IMR-90 (cell line): ENCODE data around the gene C16orf86. TPM values are rescaled to one million over a fixed set of nuclear protein-coding genes. Genes with fewer than 3 reads are reported as not detected.
A peak's percentile ranks its signal among the peaks of the same experiment; 100 is the strongest.

Experiments
- ATAC-seq: fragments of 200-7000 bp; cut with Tn5 transposase; 2 replicates; pipeline ENCODE4 v1.9.1; 2020; ENCODE audit warnings: low read depth, mild to moderate bottlenecking, moderate library complexity
- BruUV-seq: library from RNA; stranded (reverse); fragments of 400-500 nt; replicated peaks from 2 replicates; lab custom pipeline; 2021; lab: Mats Ljungman, UMichigan
- CTCF ChIA-PET: fragments of 300-600 bp; formaldehyde crosslinking; extraction: SDS; loops from one replicate; lab custom pipeline; 2021; ENCODE audit warnings: antibody characterized with exemption; lab: Yijun Ruan, JAX
- POLR2A ChIA-PET: fragments of 300-600 bp; sonication (Branson Sonifier 250); formaldehyde crosslinking; loops from one replicate; lab custom pipeline; 2022; ENCODE audit warnings: antibody characterized with exemption; ENCODE audit not compliant: unreplicated experiment; lab: Charles Lee
- DNase-seq: peaks from one replicate; pipeline ENCODE4 v3.0.0; 2013
- H2AFZ ChIP-seq: replicated peaks from 2 replicates; pipeline ENCODE3; 2013; ENCODE audit warnings: low read length, mild to moderate bottlenecking; ENCODE audit not compliant: poor library complexity
- H2AK5ac ChIP-seq: 2 replicates; pipeline ENCODE4 v1.6.1; 2013; ENCODE audit warnings: low read depth, low read length, inconsistent platforms
- H2AK9ac ChIP-seq: replicated peaks from 2 replicates; pipeline ENCODE3; 2013; ENCODE audit warnings: mild to moderate bottlenecking, low read depth, low read length, moderate library complexity; ENCODE audit not compliant: poor library complexity
- H2BK120ac ChIP-seq: 2 replicates; pipeline ENCODE4 v1.6.1; 2013; ENCODE audit warnings: low read depth, low read length, inconsistent platforms
- H2BK15ac ChIP-seq: 3 replicates; pipeline ENCODE4 v1.6.1; 2013; ENCODE audit warnings: low read depth, low read length, inconsistent platforms
- H2BK20ac ChIP-seq: 2 replicates; pipeline ENCODE4 v1.6.1; 2013; ENCODE audit warnings: low read depth, mild to moderate bottlenecking, inconsistent platforms, low read length, moderate library complexity
- H2BK5ac ChIP-seq: 2 replicates; pipeline ENCODE4 v1.6.1; 2013; ENCODE audit warnings: mild to moderate bottlenecking, low read depth, low read length, inconsistent platforms; ENCODE audit not compliant: poor library complexity, severe bottlenecking
- H3K14ac ChIP-seq: replicated peaks from 2 replicates; pipeline ENCODE4 v1.6.1; 2013; ENCODE audit warnings: low read depth, low read length, inconsistent platforms
- H3K18ac ChIP-seq: 2 replicates; pipeline ENCODE4 v1.6.1; 2013; ENCODE audit warnings: low read depth, low read length, control low read depth
- H3K23ac ChIP-seq: 2 replicates; pipeline ENCODE4 v1.6.1; 2013; ENCODE audit warnings: low read depth, low read length, inconsistent platforms
- H3K27ac ChIP-seq: 2 replicates; pipeline ENCODE4 v1.5.1; 2013; ENCODE audit warnings: mild to moderate bottlenecking, control low read depth, low read length; ENCODE audit not compliant: insufficient read depth
- H3K27me3 ChIP-seq: 2 replicates; pipeline ENCODE4 v1.6.1; 2013; ENCODE audit warnings: low read length; ENCODE audit not compliant: control insufficient read depth, insufficient read depth
- H3K36me3 ChIP-seq: 2 replicates; pipeline ENCODE4 v1.6.1; 2013; ENCODE audit warnings: low read length, mixed read lengths; ENCODE audit not compliant: control insufficient read depth, insufficient read depth
- H3K4ac ChIP-seq: 2 replicates; pipeline ENCODE4 v1.6.1; 2013; ENCODE audit warnings: low read depth, low read length, inconsistent platforms
- H3K4me1 ChIP-seq: 2 replicates; pipeline ENCODE4 v1.6.1; 2013; ENCODE audit warnings: low read length, mixed read lengths; ENCODE audit not compliant: control insufficient read depth, insufficient read depth
- H3K4me2 ChIP-seq: 2 replicates; pipeline ENCODE4 v1.6.1; 2013; ENCODE audit warnings: low read depth, mild to moderate bottlenecking, control low read depth, low read length, moderate library complexity
- H3K4me3 ChIP-seq: 2 replicates; pipeline ENCODE4 v1.5.1; 2013; ENCODE audit warnings: low read depth, mild to moderate bottlenecking, control low read depth, low read length, moderate library complexity; ENCODE audit not compliant: insufficient read depth
- H3K56ac ChIP-seq: 2 replicates; pipeline ENCODE4 v1.6.1; 2013; ENCODE audit warnings: low read length, inconsistent platforms; ENCODE audit not compliant: insufficient read depth; ENCODE audit errors: extremely low read depth
- H3K79me1 ChIP-seq, 2 experiments: 2 replicates each; pipeline ENCODE4 v1.6.1; 2013; ENCODE audit warnings: low read length in 2 of 2, inconsistent platforms in 1 of 2, low read depth in 1 of 2
- H3K9ac ChIP-seq: 2 replicates; pipeline ENCODE4 v1.6.1; 2013; ENCODE audit warnings: low read depth, low read length, control low read depth
- H3K9me1 ChIP-seq: 2 replicates; pipeline ENCODE4 v1.6.1; 2013; ENCODE audit warnings: low read length, inconsistent platforms; ENCODE audit not compliant: insufficient read depth
- H3K9me3 ChIP-seq: 2 replicates; pipeline ENCODE4 v1.6.1; 2013; ENCODE audit warnings: low read length; ENCODE audit not compliant: control insufficient read depth, insufficient read depth
- H4K20me1 ChIP-seq: 2 replicates; pipeline ENCODE4 v1.6.1; 2013; ENCODE audit warnings: low read length, inconsistent platforms; ENCODE audit not compliant: insufficient read depth
- H4K5ac ChIP-seq: 2 replicates; pipeline ENCODE4 v1.6.1; 2013; ENCODE audit warnings: mild to moderate bottlenecking, low read depth, low read length, control low read depth
- H4K8ac ChIP-seq, 2 experiments: 2 replicates each; pipeline ENCODE4 v1.6.1; 2013; ENCODE audit warnings: low read depth in 2 of 2, low read length in 2 of 2, control low read depth in 1 of 2, inconsistent platforms in 1 of 2
- H4K91ac ChIP-seq: 2 replicates; pipeline ENCODE4 v1.6.1; 2013; ENCODE audit warnings: low read depth, low read length, inconsistent platforms; ENCODE audit not compliant: insufficient read depth
- SMC3 ChIP-seq: fragments of 150-350 bp; IDR thresholded peaks from 2 replicates; pipeline ENCODE4 v1.6.1; 2016; ENCODE audit warnings: low read depth, mild to moderate bottlenecking, antibody characterized with exemption, low read length, moderate library complexity
- WGBS, 2 experiments: methylation state at CpG; one replicate each; pipeline versions ENCODE4 v1.1.5 to v1.1.7; 2013; ENCODE audit warnings: missing lambda C conversion rate in 2 of 2; ENCODE audit not compliant: insufficient read length in 1 of 2; ENCODE audit errors: extremely low coverage in 2 of 2; 5-methylcytosine and 5-hydroxymethylcytosine counted together
- dilution Hi-C: fragments of 300-500 bp; cut with HindIII; formaldehyde crosslinking; loops from one replicate; pipeline ENCODE4 v1.14.3; 2018; ENCODE audit warnings: low sequenced_read_pairs; ENCODE audit not compliant: unreplicated experiment
- in situ Hi-C: fragments of 300-500 bp; cut with MboI; formaldehyde crosslinking; loops from 3 replicates; pipeline ENCODE4 v1.14.3; 2019; ENCODE audit warnings: low sequenced_read_pairs, inconsistent platforms, mixed read lengths
- intact Hi-C: fragments of 100-400 bp; cut with micrococcal nuclease; formaldehyde crosslinking; loops from 2 replicates; pipeline ENCODE4 v1.10.0; 2022
- polyA plus RNA-seq, 3 experiments: library from polyadenylated mRNA; depleted of rRNA; stranded (reverse); fragments of >200 nt; gene quantifications; 2 replicates each; pipeline ENCODE4 v1.2.3, GENCODE V29; 2012; ENCODE audit warnings: low replicate concordance in 1 of 3
- total RNA-seq: library from RNA; depleted of rRNA; stranded (reverse); fragments of >200 nt; gene quantifications from 2 replicates; pipeline ENCODE4 v1.2.3, GENCODE V29; 2012

The C16orf86 gene
- total and polyA plus RNA-seq, 2 of the 4 experiments (the other 2 are of a cell fraction): 0.54 to 0.70 TPM

GRCh38 chr16:67651847-67652246 is 14.8 kb upstream of the C16orf86 start:
- Histone ChIP-seq H2AK9ac (no peak overlapping the region), H3K14ac (no peak overlapping the region), H3K27me3 (peaks cover 54% of the 10 kb centered on the region), H4K91ac (no peak overlapping the region), H2AK5ac (no peak overlapping the region), H4K20me1 (peaks cover 9% of the 10 kb centered on the region), H3K18ac (no peak overlapping the region), H3K9me3 (no peaks in the 10 kb centered on the region), H2BK120ac (no peak overlapping the region), H3K36me3 (no peaks in the 10 kb centered on the region), H3K4me1 (peaks cover 4% of the 10 kb centered on the region; the same call in 1 of the 2 replicates), H3K79me1 (no peaks in the 10 kb centered on the region), H3K27ac (no peak overlapping the region), H3K9ac (no peak overlapping the region), H4K8ac (no peak overlapping the region), H3K4me3 (no peak overlapping the region), H2BK20ac (no peak overlapping the region), H2BK5ac (no peak overlapping the region), H3K4ac (no peak overlapping the region), H3K4me2 (no peak overlapping the region), H4K5ac (no peak overlapping the region), H2AFZ (peak overlapping the region; percentile 19), H3K56ac (no peak overlapping the region), H3K23ac (no peak overlapping the region), H3K9me1 (peaks cover 3% of the 10 kb centered on the region; the same call in 1 of the 2 replicates), H2BK15ac (no peak overlapping the region)
- DNase-seq (no peak), ATAC-seq (no peak)
- no TSS peak for BruUV-seq
- in situ Hi-C loops (no loop called here), intact Hi-C loops (no loop called here), dilution Hi-C loops (no loop called here)
- ChIA-PET POLR2A (no interaction called here), CTCF (interaction anchor here (1.4 kb wide), 1 partner anchor 131 kb away, joined by 5 read pairs; no protein-coding TSS in a partner anchor)
- 100% methylated on average over 1 of the region's 4 CpGs; no CpG with 5 or more reads in 1 of the 2 experiments for WGBS, 2 experiments
- no peak for TF ChIP-seq SMC3
